Tongue (tissue), 2 donors: Measurements from ENCODE around the gene ACVR1B. TPM values are rescaled to one million over a fixed set of nuclear protein-coding genes. Genes with fewer than 3 reads are reported as not detected.

Experiments
- DNase-seq: peaks from one replicate; pipeline ENCODE4 v3.0.0-alpha.2; 2015
- total RNA-seq: library from RNA; depleted of rRNA; stranded (reverse); fragments of >200 nt; gene quantifications from one replicate; pipeline ENCODE4 v1.2.3, GENCODE V29; 2014

ACVR1B gene
- total RNA-seq, 1 donor from 2014 or later, result 19.8 TPM

DNA sequence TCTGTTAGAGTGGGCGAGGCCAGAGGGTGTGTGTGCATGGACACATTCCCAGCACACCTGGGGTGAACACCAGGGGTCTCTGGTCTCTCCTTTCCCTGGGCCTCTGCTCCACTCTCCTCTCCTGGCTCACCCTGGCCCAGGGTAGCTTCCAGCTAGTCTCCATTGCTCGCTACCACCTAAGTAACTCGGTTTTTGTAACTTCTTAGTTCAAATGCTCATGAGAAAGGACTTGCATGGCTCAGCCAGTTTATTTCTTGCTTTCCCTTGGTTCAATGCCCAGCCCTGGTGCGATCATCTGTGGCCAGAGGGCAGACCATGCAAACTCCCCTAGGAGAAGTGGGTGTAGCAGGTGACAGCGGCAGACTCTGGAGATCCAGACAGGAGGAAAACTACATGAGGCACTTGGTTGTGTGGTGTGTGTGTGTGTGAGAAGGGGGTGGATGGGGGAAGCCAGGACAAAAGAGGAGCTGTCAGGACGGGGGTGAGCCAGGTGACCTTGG, 8.9 kb upstream of the ACVR1B start:
- no peak for DNase-seq

DNA sequence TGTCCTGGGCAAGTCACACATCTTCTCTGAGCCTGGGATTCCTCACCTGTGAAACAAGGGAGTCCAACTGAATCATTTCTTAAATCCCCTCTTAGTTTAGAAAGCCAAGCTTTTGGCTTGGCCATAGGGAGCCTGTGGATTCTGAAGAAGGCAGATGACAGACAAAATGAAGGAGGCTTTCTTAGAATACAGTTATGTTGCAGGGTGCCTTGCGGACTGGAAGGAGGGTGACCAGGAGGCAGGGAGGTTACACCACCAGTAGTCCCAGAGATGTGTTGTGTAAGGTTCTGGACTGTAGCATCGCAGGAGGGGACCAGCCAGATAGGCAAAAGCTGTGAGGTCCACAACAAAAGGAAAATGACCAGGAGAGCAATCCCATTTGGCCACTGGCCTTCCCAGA, 8.2 kb upstream of the ACVR1B start:
- no peak for DNase-seq

DNA sequence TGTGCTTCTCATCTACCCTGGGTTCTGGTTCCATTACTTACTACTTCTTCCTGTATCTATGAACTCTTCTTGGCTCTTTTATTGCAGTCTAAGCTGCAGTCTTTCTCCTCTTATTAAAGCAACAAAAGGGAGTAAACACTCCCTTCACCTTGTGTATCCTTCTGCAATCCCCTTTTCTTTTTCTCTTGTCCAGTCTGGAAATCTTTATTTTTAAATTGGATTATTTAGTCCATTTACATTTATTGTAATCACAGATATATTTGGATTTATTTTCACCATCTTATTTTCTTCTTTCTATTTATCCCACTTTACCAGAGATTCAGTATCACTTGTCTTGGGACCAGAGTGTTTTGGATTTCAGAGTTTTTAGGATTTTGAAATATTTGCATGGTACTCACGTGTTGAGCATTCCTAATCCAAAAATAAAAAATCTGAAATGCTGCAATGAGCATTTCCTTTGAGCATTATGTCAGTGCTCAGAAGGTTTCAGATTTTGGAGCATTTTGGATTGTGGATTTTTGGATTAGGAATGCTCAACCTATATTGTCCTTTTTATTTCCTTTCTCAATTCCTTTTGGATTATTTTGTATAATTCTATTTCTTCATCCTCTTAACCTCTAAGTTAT, 6.8 kb upstream of the ACVR1B start:
- DNase-seq, result no peak

DNA sequence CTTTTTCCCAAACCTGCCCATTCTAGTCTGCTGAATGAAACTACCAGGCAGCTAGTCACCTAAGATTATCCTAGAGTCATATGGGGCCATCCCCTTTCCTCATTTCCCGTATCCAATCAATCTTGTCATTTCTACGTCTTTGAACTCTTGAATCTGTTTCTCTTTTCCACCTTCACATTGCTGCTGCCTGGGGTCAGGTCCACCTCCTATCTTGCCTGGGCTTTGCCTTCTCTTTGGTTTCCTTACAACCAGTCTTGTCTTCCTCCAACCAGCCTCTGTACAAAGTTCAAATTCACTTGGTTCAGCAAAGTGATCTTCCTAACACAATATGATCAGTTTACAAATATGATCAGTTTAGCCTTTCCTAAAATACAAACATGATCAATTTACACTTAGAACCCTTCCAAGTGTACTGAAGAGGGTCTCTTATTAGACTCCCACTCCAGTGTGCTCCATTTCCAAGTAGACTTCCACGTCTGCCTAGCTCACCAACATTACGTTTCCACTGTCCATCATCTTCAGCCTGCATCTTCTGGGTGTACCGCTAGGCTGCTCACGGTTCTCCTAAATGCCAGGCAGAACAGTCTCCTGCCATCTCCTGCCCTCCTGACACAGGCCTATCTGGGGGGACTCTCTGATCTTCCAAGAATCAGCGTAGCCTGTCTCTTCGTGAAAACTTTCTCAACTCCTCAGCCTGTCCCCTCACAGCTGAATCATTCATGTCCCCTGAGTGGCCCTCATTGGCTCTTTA, 4.1 kb upstream of the ACVR1B start:
- no peak for DNase-seq

- DNase-seq, result no peak
Observed at GRCh38 chr12:51948066-51948465, 3.4 kb upstream of the ACVR1B start.

DNA sequence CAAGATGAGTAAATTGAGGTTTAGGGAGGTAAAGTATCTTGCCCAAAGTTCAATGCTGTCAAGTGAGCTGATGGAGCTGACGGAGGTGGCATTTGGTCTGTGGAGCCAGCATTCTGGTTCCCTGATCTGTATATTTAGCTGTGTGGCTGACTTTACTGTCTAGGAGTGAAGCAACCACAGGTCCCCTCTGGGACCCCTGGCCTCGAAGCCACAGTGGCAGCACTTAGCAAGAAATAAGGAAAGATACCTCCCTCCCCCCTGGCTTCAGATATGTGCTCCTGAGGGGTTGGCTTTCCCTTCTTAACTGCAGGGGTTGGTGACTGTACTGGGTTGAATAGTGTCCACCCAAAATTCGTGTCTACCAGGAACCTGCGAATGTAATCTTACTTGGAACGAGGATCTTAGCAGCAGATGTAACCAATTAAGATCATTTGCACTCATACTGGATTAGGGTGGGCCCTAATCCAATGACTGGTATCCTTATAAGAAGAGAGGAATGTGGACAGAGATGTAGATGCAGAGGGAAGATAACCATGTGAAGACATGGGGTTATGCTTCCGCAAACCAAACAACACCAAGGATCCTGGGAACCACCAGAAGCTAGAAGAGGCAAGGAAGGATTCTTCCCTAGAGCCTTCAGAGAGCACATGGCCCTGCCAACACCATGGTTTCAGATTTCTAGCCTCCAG, 2.0 kb upstream of the ACVR1B start:
- DNase-seq, result no peak

- DNase-seq, result no peak
Observed at GRCh38 chr12:51950682-51951198, 759 bp upstream of the ACVR1B start.

DNA sequence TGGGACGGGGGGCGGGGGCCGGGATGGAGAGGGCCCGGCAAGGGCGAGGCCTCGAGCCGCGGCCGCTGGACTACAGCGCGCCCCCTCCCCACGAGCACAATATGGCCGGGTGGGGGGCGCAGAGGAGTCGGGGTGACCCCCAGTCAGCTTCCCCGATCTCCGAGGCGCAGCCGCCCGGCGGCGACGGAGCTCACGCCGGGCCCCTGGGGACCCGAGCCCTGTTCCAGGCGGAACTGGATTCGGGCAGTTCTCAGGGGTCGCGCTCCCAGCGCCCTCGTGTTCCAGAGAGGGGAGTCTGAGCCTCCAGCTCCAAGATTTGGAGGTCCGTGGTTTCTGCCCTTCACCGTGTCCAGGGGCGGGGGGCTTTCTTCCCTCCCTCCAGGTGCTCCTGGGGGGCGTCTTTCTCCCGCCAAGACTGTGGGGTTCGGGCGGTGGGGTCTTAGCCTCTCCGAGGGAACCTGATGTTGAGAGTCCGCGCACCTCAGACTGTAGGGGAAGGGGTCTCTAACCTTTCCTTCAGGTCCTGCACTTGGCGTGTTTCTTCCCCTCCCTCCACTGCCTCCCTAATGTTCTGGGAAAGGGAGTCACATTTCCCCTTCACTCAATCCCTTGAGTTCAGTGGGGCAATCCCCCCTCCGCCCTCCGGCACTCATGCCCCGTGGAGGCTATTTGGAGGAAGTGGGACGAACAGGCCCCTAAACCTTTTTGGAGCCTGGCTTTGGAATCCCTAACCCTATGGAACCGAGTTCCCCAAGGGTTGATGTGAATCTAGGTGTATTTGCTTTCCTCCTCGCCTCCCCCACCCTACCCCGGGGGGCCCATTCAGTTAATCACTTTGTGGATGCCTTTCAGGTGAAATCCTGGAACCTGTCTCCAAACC, 584 bp downstream of the ACVR1B start:
- DNase-seq, result peak; percentile 54

DNA sequence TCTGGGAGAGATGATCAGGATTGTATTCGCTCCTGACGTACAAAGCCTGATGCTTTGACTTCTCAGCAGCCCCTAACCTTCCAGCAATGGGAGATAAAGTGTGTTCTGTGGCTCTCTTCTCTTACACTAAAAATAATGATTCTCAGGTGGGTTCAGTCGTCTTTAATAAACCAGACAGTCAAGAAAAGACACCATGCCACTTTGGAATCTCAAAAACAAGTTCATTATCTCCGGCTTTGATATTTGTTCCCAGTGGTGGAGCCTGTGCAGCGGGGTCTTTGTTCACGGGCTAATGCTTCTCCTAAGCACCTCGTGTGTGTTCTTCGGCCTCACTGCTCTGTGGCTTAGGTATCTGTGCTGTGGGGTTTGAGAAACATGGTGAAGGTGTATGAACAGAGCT, 1.6 kb downstream of the ACVR1B start:
- no peak for DNase-seq

GRCh38 chr12:51953864-51954263, 2.4 kb downstream of the ACVR1B start:
- DNase-seq, result peak; percentile 66

DNA sequence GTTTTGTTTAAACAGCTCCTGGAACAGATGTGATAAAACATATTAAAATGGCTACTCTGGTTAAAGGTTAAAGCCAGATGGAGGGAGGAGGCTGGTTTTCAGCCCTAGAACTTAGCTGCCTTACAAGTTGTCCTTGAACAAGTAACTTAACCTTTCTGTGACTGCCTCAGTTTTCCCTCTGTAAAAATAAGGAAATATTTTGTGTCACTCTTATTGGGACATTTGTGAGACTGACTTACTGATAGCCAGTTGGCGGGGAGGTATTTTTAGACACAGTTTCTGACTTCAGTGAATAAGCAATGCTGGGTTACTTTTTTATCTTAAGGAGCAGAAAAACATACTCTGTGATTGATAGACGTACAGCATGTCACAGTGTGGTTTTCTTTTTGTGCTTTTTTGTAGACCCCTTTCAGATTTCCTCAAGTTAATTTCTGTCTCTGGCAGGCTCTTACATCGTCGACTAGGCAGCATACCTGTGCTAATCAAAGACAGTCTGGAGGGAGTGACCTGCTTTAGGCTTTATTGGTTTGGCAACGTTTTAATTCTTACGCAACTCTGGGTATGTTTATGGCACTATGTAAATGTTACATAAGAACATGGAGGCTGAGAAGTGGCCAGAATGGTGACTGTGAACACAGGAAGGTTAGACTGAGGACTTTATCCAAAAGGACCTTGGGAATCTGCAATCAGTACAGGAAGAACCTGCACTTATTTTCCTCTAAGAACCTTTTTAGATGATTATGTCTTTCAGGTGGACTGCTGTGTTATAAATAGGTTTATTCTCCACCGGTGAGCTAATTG, 3.3 kb downstream of the ACVR1B start:
- no peak for DNase-seq

DNA sequence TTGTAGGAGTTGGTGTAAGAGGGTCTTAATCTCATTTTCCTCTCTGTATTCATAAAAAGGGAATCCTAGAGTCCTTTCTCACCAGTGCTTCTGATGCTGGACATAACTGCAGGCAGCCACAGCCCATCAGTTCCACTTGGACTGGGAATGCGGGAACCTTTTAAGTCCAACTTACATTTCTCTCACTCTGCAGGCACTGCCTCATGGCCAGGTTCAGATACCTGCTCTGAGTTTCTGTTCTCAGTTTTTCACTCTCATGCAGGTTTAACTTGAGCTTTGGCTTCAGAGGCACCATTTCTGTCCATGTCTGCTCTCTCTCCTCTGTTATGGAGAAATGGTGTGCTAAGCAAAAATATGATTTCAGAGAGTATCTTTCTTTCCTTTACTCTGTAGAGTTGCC, 4.2 kb downstream of the ACVR1B start:
- DNase-seq, result no peak

GRCh38 chr12:51958542-51958941, 7.0 kb downstream of the ACVR1B start:
- no peak for DNase-seq

GRCh38 chr12:51959211-51959610, 7.7 kb downstream of the ACVR1B start:
- no peak for DNase-seq

DNA sequence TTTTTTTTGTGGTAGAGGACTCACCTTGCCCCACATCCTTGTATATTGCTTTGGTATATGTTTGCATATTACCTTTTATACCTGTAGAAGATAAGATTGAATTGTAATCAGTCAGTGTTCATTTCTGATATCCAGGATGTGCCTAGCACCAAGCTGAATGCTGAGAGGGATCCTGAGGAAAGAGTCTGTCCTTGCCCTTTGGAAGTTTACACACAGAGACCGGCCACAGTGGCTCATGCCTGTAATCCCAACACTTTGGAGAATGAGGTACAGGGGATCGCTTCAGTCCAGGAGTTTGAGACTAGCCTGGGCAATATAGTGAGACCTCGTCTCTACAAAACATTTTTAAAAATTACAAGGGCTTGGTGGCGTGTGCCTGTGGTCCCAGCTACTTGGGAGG, 8.4 kb downstream of the ACVR1B start:
- DNase-seq, result no peak

GRCh38 chr12:51960488-51960887, 9.0 kb downstream of the ACVR1B start:
- DNase-seq, result no peak

- no peak for DNase-seq
Observed at GRCh38 chr12:51960890-51961289, 9.4 kb downstream of the ACVR1B start.

- no peak for DNase-seq
Observed at GRCh38 chr12:51961834-51962233, 10.3 kb downstream of the ACVR1B start.

DNA sequence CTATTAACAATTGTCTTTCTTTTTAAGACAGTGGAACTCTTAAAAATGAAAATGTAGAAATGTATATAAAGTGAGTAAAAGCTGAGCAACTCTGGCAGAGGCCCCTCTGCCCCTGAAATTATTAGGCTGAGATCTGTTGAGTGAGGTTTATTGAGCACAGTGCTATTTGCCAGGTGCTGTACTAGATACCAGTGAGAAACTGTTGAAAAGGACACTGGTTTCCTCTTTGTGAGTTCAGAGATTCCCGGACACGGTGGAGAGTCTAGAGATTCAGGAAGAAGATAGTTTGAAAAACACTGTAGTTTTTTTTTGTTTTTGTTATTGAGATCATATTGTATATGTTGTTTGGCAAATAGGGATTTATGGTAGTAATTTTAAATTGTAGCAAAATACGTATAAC, 11.2 kb downstream of the ACVR1B start:
- DNase-seq, result no peak

DNA sequence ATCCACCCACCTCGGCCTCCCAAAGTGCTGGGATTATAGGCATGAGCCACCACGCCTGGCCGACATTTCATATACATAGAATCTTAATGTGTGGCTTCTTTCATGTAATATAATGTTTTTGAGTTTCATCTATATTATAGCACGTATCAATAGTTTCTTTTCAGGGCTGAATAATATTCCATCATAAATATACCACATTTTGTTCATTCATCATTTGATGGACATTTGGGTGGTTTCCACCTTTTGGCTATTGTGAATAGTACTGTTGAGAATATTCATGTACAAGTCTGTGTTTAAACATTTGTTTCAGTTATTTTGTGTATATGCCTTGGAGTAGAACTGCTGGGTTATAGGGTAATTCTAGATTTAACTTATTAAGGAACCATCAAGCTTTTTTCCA, 12.0 kb downstream of the ACVR1B start:
- DNase-seq, result no peak

DNA sequence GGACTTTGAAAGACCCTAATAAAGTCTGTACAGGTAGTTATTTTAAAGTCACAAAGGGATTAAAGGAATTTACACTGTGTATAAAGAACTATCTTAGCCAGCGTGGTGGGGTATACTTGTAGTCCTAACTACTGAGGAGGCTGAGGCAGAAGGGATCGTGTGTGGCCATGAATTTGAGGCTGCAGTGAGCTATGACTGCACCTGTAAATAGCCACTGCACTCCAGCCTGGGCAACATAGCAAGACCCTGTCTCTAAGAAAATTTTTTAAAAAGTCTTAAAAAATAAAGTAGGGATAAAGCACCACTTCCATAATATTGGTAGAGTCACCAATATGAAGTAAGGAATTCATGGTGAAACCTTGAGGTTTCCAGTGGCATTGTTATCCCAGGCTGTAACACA, 18.1 kb downstream of the ACVR1B start:
- DNase-seq, result no peak
